Measurements from ENCODE around the gene SLC9C2.

DNA sequence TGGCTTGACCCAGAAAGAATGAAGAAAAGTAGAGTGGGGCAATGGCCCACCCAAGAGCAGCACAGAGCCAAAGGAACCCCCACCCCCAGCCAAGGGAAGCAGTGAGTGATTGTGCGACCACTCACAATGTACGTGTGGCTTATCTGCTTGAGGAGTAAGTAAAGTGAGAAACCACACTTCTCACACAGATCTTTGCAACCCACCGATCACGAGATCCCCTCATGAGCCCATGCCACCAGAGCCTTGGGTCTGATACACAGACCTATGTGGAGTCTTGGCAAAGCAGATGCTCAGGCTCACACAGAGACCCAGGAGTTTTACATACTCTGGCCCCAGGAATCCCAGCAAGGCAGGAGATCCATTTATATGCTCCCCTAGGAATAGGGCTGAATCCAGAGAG is 14.0 kb upstream of the SLC9C2 start:
- TF ChIP-seq, protein P1, sequence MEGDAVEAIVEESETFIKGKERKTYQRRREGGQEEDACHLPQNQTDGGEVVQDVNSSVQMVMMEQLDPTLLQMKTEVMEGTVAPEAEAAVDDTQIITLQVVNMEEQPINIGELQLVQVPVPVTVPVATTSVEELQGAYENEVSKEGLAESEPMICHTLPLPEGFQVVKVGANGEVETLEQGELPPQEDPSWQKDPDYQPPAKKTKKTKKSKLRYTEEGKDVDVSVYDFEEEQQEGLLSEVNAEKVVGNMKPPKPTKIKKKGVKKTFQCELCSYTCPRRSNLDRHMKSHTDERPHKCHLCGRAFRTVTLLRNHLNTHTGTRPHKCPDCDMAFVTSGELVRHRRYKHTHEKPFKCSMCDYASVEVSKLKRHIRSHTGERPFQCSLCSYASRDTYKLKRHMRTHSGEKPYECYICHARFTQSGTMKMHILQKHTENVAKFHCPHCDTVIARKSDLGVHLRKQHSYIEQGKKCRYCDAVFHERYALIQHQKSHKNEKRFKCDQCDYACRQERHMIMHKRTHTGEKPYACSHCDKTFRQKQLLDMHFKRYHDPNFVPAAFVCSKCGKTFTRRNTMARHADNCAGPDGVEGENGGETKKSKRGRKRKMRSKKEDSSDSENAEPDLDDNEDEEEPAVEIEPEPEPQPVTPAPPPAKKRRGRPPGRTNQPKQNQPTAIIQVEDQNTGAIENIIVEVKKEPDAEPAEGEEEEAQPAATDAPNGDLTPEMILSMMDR (conservative IDR thresholded peaks at IDR 0.05; ENCODE audit: low read depth, low read length): no peak
- TF ChIP-seq EZH2 (IDR thresholded peaks at IDR 0.05; ENCODE audit: low read length, unreplicated experiment) (no peak), EZH2phosphoT487 (IDR thresholded peaks at IDR 0.05; ENCODE audit: borderline replicate concordance, low read length) (no peak)
